Measurements from ENCODE around the gene UNC5C.
A peak's percentile ranks its signal among the peaks of the same experiment; 100 is the strongest.

Gene UNC5C

GRCh38 chr4:95188701-95189370 is 359.9 kb downstream of the UNC5C start:
- no peaks in the 10 kb centered on the region for H3K4me1 ChIP-seq (ENCODE audit: control extremely low read depth in 1 of 4, control insufficient read depth in 4 of 4, insufficient read depth in 4 of 4, low read length in 3 of 4)
- WGBS (ENCODE audit: insufficient coverage): 88% methylated on average over 4 of the region's 5 CpGs
- no peak for DNase-seq
- ChIA-PET POLR2A (no interaction called here), CTCF (no interaction called here)
- no peaks in the 10 kb centered on the region for H3K36me3 ChIP-seq (ENCODE audit: control insufficient read depth in 4 of 4, insufficient read depth in 4 of 4, low read length in 3 of 4)
- H3K27me3 ChIP-seq (replicated peaks in 2 of 5; ENCODE audit: control insufficient read depth in 4 of 5, insufficient read depth in 5 of 5, low read length in 4 of 5): no peaks in the 10 kb centered on the region
- no peak overlapping the region for H3K4me3 ChIP-seq (ENCODE audit: control insufficient read depth in 1 of 7, extremely low read depth in 1 of 7, insufficient read depth in 4 of 7, low read depth in 2 of 7, low read length in 6 of 7)
- no peak overlapping the region for H3K27ac ChIP-seq (ENCODE audit: insufficient read depth in 1 of 2, low read depth in 1 of 2, low read length in 2 of 2, poor library complexity in 1 of 2, severe bottlenecking in 2 of 2)
- H3K9me3 ChIP-seq (ENCODE audit: control extremely low read depth in 1 of 5, control insufficient read depth in 4 of 5, insufficient read depth in 2 of 5, low read depth in 1 of 5, low read length in 4 of 5): peaks cover 0 to 3% (median 0%) of the 10 kb centered on the region in 5 experiments

- H3K9me3 ChIP-seq (ENCODE audit: control extremely low read depth in 1 of 5, control insufficient read depth in 4 of 5, insufficient read depth in 2 of 5, low read depth in 1 of 5, low read length in 4 of 5): peaks cover 0 to 3% (median 0%) of the 10 kb centered on the region in 5 experiments
- H3K27me3 ChIP-seq (replicated peaks in 2 of 5; ENCODE audit: control insufficient read depth in 4 of 5, insufficient read depth in 5 of 5, low read length in 4 of 5): no peaks in the 10 kb centered on the region
- H3K36me3 ChIP-seq (ENCODE audit: control insufficient read depth in 4 of 4, insufficient read depth in 4 of 4, low read length in 3 of 4): no peaks in the 10 kb centered on the region
- WGBS (ENCODE audit: insufficient coverage): 100% methylated on average over 2 of the region's 8 CpGs
- no peaks in the 10 kb centered on the region for H3K4me1 ChIP-seq (ENCODE audit: control extremely low read depth in 1 of 4, control insufficient read depth in 4 of 4, insufficient read depth in 4 of 4, low read length in 3 of 4)
- ChIA-PET CTCF (no interaction called here), POLR2A (no interaction called here)
- no peak for DNase-seq
- H3K4me3 ChIP-seq (ENCODE audit: control insufficient read depth in 1 of 7, extremely low read depth in 1 of 7, insufficient read depth in 4 of 7, low read depth in 2 of 7, low read length in 6 of 7): no peak overlapping the region
- no peak overlapping the region for H3K27ac ChIP-seq (ENCODE audit: insufficient read depth in 1 of 2, low read depth in 1 of 2, low read length in 2 of 2, poor library complexity in 1 of 2, severe bottlenecking in 2 of 2)
Observed at GRCh38 chr4:95186666-95187065, 362.1 kb downstream of the UNC5C start.

- H3K36me3 ChIP-seq (ENCODE audit: control insufficient read depth in 4 of 4, insufficient read depth in 4 of 4, low read length in 3 of 4): no peaks in the 10 kb centered on the region
- no peaks in the 10 kb centered on the region for H3K27me3 ChIP-seq (replicated peaks in 2 of 5; ENCODE audit: control insufficient read depth in 4 of 5, insufficient read depth in 5 of 5, low read length in 4 of 5)
- no peak overlapping the region for H3K4me3 ChIP-seq (ENCODE audit: control insufficient read depth in 1 of 7, extremely low read depth in 1 of 7, insufficient read depth in 4 of 7, low read depth in 2 of 7, low read length in 6 of 7)
- H3K9me3 ChIP-seq (ENCODE audit: control extremely low read depth in 1 of 5, control insufficient read depth in 4 of 5, insufficient read depth in 2 of 5, low read depth in 1 of 5, low read length in 4 of 5): peaks cover 0 to under 1% (median 0%) of the 10 kb centered on the region in 5 experiments
- no peaks in the 10 kb centered on the region for H3K4me1 ChIP-seq (ENCODE audit: control extremely low read depth in 1 of 4, control insufficient read depth in 4 of 4, insufficient read depth in 4 of 4, low read length in 3 of 4)
- WGBS (ENCODE audit: insufficient coverage): 100% methylated on average over 2 of the region's 5 CpGs
- H3K27ac ChIP-seq (ENCODE audit: insufficient read depth in 1 of 2, low read depth in 1 of 2, low read length in 2 of 2, poor library complexity in 1 of 2, severe bottlenecking in 2 of 2): no peak overlapping the region
- DNase-seq: no peak
- POLR2A ChIA-PET: no interaction called here
- CTCF ChIA-PET: no interaction called here
Observed at GRCh38 chr4:95183656-95184408, 364.9 kb downstream of the UNC5C start.

- Histone ChIP-seq H3K4me3 (ENCODE audit: control insufficient read depth in 1 of 7, extremely low read depth in 1 of 7, insufficient read depth in 4 of 7, low read depth in 2 of 7, low read length in 6 of 7) (no peak overlapping the region), H3K27ac (ENCODE audit: insufficient read depth in 1 of 2, low read depth in 1 of 2, low read length in 2 of 2, poor library complexity in 1 of 2, severe bottlenecking in 2 of 2) (no peak overlapping the region), H3K4me1 (ENCODE audit: control extremely low read depth in 1 of 4, control insufficient read depth in 4 of 4, insufficient read depth in 4 of 4, low read length in 3 of 4) (no peaks in the 10 kb centered on the region), H3K9me3 (ENCODE audit: control extremely low read depth in 1 of 5, control insufficient read depth in 4 of 5, insufficient read depth in 2 of 5, low read depth in 1 of 5, low read length in 4 of 5) (no peaks in the 10 kb centered on the region), H3K36me3 (ENCODE audit: control insufficient read depth in 4 of 4, insufficient read depth in 4 of 4, low read length in 3 of 4) (no peaks in the 10 kb centered on the region), H3K27me3 (replicated peaks in 2 of 5; ENCODE audit: control insufficient read depth in 4 of 5, insufficient read depth in 5 of 5, low read length in 4 of 5) (no peaks in the 10 kb centered on the region)
- POLR2A ChIA-PET: no interaction called here
- DNase-seq: no peak
- CTCF ChIA-PET: interaction anchor here (1.4 kb wide), 1 partner anchor 15 kb away, joined by 3 read pairs; no protein-coding TSS in a partner anchor
- WGBS (ENCODE audit: insufficient coverage): 89% methylated on average over 1 of the region's 2 CpGs
Observed at GRCh38 chr4:95181996-95182306, 366.8 kb downstream of the UNC5C start.

- peak in 2 of 3 donors; percentile 32 to 50 for DNase-seq
- Histone ChIP-seq H3K4me1 (ENCODE audit: control extremely low read depth in 1 of 4, control insufficient read depth in 4 of 4, insufficient read depth in 4 of 4, low read length in 3 of 4) (no peaks in the 10 kb centered on the region), H3K27ac (ENCODE audit: insufficient read depth in 1 of 2, low read depth in 1 of 2, low read length in 2 of 2, poor library complexity in 1 of 2, severe bottlenecking in 2 of 2) (no peak overlapping the region), H3K27me3 (replicated peaks in 2 of 5; ENCODE audit: control insufficient read depth in 4 of 5, insufficient read depth in 5 of 5, low read length in 4 of 5) (no peaks in the 10 kb centered on the region), H3K9me3 (ENCODE audit: control extremely low read depth in 1 of 5, control insufficient read depth in 4 of 5, insufficient read depth in 2 of 5, low read depth in 1 of 5, low read length in 4 of 5) (no peaks in the 10 kb centered on the region), H3K36me3 (ENCODE audit: control insufficient read depth in 4 of 4, insufficient read depth in 4 of 4, low read length in 3 of 4) (no peaks in the 10 kb centered on the region), H3K4me3 (ENCODE audit: control insufficient read depth in 1 of 7, extremely low read depth in 1 of 7, insufficient read depth in 4 of 7, low read depth in 2 of 7, low read length in 6 of 7) (no peak overlapping the region)
- ChIA-PET POLR2A (no interaction called here), CTCF (interaction anchor here (1.4 kb wide), 1 partner anchor 14 kb away, joined by 3 read pairs; no protein-coding TSS in a partner anchor)
- 78% methylated on average over 17 of the region's 18 CpGs for WGBS (ENCODE audit: insufficient coverage)
Observed at GRCh38 chr4:95181243-95181995, 367.4 kb downstream of the UNC5C start.

- no peak overlapping the region for H3K27ac ChIP-seq (ENCODE audit: insufficient read depth in 1 of 2, low read depth in 1 of 2, low read length in 2 of 2, poor library complexity in 1 of 2, severe bottlenecking in 2 of 2)
- CTCF ChIA-PET: no interaction called here
- no peaks in the 10 kb centered on the region for H3K9me3 ChIP-seq (ENCODE audit: control extremely low read depth in 1 of 5, control insufficient read depth in 4 of 5, insufficient read depth in 2 of 5, low read depth in 1 of 5, low read length in 4 of 5)
- no peaks in the 10 kb centered on the region for H3K36me3 ChIP-seq (ENCODE audit: control insufficient read depth in 4 of 4, insufficient read depth in 4 of 4, low read length in 3 of 4)
- 92% methylated on average over 10 of the region's 10 CpGs for WGBS (ENCODE audit: insufficient coverage)
- no peaks in the 10 kb centered on the region for H3K4me1 ChIP-seq (ENCODE audit: control extremely low read depth in 1 of 4, control insufficient read depth in 4 of 4, insufficient read depth in 4 of 4, low read length in 3 of 4)
- H3K4me3 ChIP-seq (ENCODE audit: control insufficient read depth in 1 of 7, extremely low read depth in 1 of 7, insufficient read depth in 4 of 7, low read depth in 2 of 7, low read length in 6 of 7): no peak overlapping the region
- no peak for DNase-seq
- POLR2A ChIA-PET: no interaction called here
- H3K27me3 ChIP-seq (replicated peaks in 2 of 5; ENCODE audit: control insufficient read depth in 4 of 5, insufficient read depth in 5 of 5, low read length in 4 of 5): no peaks in the 10 kb centered on the region
Observed at GRCh38 chr4:95180531-95181242, 368.1 kb downstream of the UNC5C start.
